Ishikawa (cell line): ENCODE measurements around the gene LFNG.
A peak's percentile ranks its signal among the peaks of the same experiment; 100 is the strongest.

ENCODE experiments used
- CEBPB ChIP-seq: IDR thresholded peaks from 2 replicates; pipeline ENCODE4 v1.6.1; 2012
- CREB1 ChIP-seq: IDR thresholded peaks from 2 replicates; pipeline ENCODE4 v1.6.1; 2012; ENCODE audit warnings: low read depth
- EGR1 ChIP-seq: IDR thresholded peaks from 2 replicates; pipeline ENCODE4 v1.6.1; 2012
- EP300 ChIP-seq: IDR thresholded peaks from 2 replicates; pipeline ENCODE4 v1.6.1; 2012; ENCODE audit warnings: borderline replicate concordance
- FOXM1 ChIP-seq: IDR thresholded peaks from 2 replicates; pipeline ENCODE4 v1.6.1; 2012; ENCODE audit warnings: low read depth, borderline replicate concordance
- NFIC ChIP-seq: IDR thresholded peaks from 2 replicates; pipeline ENCODE4 v1.6.1; 2012
- RAD21 ChIP-seq: IDR thresholded peaks from 2 replicates; pipeline ENCODE4 v1.6.1; 2012; ENCODE audit warnings: low read depth
- TAF1 ChIP-seq: IDR thresholded peaks from 2 replicates; pipeline ENCODE4 v1.6.1; 2012; ENCODE audit warnings: low read depth, mild to moderate bottlenecking
- TCF12 ChIP-seq: IDR thresholded peaks from 2 replicates; pipeline ENCODE4 v1.6.1; 2012; ENCODE audit warnings: low read depth
- TEAD4 ChIP-seq: IDR thresholded peaks from 2 replicates; pipeline ENCODE4 v1.6.1; 2012
- USF1 ChIP-seq: IDR thresholded peaks from 2 replicates; pipeline ENCODE4 v1.6.1; 2012
- YY1 ChIP-seq: IDR thresholded peaks from 2 replicates; pipeline ENCODE4 v1.6.1; 2012; ENCODE audit warnings: low read depth
- ZBTB7A ChIP-seq: IDR thresholded peaks from 2 replicates; pipeline ENCODE4 v1.6.1; 2012; ENCODE audit warnings: low read depth
- TF ChIP-seq, protein P1 (sequence below): IDR thresholded peaks from 2 replicates; pipeline ENCODE4 v1.6.1; 2012; ENCODE audit warnings: low read depth, mild to moderate bottlenecking
- TF ChIP-seq, protein P2 (sequence below): IDR thresholded peaks from 2 replicates; pipeline ENCODE4 v1.6.1; 2012

The LFNG gene

DNA sequence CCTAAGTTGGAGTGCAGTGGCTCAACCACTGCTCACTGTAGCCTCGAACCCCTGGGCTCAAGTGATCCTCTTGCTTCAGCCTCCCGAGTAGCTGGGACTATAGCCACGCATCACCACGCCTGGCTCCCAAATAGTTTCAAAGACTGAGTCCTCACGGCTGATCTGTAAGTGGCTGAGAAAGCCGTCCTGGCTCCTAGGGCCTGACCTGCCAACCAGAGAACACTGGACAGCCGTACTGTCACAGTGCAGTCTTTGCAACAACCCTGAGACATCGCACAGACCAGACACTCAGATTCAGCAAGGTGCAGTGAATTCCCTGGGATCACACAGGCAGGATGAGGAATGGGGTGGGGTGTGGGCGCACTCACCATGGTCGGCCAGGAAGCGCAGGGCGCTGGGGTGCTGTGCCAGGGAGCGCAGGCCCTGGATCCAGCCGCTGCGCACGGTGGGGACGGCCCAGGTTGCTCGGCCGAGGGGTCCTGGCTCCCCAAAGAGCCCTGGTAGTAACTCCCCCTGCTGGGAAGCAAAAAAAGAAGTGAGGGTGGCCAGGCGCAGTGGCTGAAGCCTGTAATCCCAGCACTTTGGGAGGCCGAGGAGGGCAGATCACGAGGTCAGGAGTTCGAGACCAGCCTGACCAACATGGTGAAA lies 25.1 kb downstream of the LFNG start:
- TF ChIP-seq RAD21 (no peak), FOXM1 (no peak), CREB1 (no peak), EP300 (no peak), TEAD4 (no peak), NFIC (no peak), TCF12 (no peak), USF1 (no peak), EGR1 (no peak), CEBPB (no peak), ZBTB7A (no peak), YY1 (no peak), TAF1 (no peak)
- TF ChIP-seq, protein P1, sequence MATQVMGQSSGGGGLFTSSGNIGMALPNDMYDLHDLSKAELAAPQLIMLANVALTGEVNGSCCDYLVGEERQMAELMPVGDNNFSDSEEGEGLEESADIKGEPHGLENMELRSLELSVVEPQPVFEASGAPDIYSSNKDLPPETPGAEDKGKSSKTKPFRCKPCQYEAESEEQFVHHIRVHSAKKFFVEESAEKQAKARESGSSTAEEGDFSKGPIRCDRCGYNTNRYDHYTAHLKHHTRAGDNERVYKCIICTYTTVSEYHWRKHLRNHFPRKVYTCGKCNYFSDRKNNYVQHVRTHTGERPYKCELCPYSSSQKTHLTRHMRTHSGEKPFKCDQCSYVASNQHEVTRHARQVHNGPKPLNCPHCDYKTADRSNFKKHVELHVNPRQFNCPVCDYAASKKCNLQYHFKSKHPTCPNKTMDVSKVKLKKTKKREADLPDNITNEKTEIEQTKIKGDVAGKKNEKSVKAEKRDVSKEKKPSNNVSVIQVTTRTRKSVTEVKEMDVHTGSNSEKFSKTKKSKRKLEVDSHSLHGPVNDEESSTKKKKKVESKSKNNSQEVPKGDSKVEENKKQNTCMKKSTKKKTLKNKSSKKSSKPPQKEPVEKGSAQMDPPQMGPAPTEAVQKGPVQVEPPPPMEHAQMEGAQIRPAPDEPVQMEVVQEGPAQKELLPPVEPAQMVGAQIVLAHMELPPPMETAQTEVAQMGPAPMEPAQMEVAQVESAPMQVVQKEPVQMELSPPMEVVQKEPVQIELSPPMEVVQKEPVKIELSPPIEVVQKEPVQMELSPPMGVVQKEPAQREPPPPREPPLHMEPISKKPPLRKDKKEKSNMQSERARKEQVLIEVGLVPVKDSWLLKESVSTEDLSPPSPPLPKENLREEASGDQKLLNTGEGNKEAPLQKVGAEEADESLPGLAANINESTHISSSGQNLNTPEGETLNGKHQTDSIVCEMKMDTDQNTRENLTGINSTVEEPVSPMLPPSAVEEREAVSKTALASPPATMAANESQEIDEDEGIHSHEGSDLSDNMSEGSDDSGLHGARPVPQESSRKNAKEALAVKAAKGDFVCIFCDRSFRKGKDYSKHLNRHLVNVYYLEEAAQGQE: no peak
- TF ChIP-seq, protein P2, sequence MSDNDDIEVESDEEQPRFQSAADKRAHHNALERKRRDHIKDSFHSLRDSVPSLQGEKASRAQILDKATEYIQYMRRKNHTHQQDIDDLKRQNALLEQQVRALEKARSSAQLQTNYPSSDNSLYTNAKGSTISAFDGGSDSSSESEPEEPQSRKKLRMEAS: no peak

DNA sequence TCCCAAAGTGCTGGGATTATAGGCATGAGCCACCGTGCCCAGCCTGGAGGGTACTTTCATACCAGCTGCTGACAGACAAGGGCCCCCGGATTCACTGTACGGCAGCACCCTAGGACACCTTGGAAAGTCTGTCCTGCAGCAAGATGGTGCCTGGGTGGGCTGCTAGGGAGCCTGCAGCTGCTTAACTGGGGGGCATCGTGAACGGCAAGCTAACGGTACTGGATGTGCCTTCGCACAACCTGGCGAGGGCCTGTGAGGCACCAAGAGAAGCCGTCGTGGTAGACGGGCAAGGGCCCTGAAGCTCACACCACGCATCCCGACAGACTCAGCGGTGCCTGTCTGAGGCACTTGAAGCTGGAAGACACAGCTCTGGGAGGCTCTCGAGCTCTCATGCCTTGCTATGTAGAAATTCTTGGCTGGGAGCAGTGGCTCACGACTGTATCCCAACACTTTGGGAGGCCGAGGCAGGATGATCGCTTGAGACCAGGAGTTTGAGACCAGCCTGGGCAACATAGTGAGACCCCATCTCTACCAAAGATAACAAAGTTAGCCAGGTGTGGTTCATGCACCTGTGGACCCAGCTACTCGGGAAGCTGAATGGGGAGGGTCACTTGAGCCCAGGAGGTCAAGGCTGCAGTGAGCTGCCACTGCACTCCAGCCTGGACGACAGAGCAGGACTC lies 26.3 kb downstream of the LFNG start:
- no peak for TF ChIP-seq CEBPB

- TF ChIP-seq, protein P1: peak; percentile 72
- no peak for TF ChIP-seq ZBTB7A
Measured at GRCh38 chr7:2546776-2547586, 27.4 kb downstream of the LFNG start.

- TF ChIP-seq EP300: no peak
Measured at GRCh38 chr7:2551418-2551817, 31.8 kb downstream of the LFNG start.

DNA sequence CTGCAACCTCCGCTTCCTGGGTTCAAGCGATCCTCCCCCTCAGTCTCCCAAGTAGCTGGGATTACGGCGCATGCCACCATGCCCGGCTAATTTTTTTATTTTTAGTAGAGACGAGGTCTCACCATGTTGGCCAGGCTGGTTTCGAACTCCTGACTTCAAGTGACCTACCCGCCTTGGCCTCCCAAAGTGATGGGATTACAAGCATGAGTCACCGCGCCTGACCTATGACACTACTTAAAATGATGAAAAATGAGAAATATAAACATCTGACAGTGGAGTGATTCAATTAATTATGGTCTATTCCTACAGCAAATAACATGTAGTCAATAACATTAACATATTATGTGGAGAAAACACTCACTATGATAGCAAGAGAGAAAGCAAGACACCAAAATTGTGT lies 33.5 kb downstream of the LFNG start:
- no peak for TF ChIP-seq TCF12
- no peak for TF ChIP-seq USF1
- no peak for TF ChIP-seq NFIC
- no peak for TF ChIP-seq YY1

DNA sequence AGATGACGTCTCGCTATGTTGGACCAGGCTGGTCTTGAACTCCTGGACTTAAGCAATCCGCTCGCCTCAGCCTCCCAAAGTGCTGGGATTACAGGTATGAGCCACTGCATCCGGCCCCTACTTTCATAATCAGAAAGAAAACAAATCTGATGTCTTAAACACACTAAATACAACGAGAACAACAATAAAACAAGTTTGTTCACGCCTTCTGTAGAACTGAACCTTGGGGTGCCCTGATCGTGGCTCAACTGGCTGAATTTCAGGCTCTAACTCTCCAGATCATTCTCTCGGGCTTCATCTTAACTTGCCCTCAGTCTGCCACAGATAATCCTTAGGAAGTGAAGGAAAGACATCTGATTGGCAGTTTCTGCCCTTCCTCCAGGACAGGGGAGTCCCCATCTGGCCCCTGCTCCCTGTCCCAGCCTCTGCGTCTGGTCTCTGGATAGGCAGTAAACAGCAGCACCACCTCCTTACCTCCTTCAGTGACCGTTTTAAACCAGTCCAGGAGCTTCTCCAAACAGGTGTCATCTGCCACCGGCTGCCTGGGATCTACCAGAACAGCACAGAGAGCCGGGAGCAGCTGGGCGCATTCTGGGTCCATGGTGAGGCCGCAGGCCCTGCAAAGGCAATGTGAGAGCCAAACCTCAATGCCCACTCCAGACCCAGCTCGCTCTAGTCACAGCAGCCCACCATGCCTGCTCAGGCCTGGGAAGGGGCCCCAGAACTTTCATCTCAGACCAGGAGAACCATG lies 34.4 kb downstream of the LFNG start:
- TF ChIP-seq TAF1 (no peak), RAD21 (no peak)
- TF ChIP-seq, protein P1: no peak
